Measurements from ENCODE around the gene SHISAL1. TPM values are rescaled to one million over a fixed set of nuclear protein-coding genes. Genes with fewer than 3 reads are reported as not detected.
A peak's percentile ranks its signal among the peaks of the same experiment; 100 is the strongest.

SHISAL1 gene
- total RNA-seq, 2 donors from 2014 or later = 0.42 to 0.95 TPM

DNA sequence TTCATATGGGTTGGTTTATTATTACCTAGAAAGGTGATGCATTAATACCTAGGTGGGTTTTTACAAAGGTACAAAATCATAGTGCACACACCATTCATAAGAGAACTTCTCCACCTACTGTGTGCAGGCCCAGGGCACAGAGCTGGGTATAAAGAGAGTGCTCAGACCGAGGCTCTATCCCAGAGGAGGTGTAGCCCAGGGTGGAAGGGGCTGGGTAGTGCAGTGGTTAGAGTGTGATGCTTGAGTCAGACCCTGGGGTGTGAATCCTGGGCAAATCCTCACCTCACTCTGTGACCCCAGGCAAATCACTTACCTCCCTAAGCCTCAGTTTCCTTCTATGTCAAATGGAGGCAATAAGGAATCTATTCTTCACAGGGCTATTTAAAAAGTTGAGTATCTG, 99.8 kb downstream of the SHISAL1 start:
- peaks cover 10% of the 10 kb centered on the region for H3K9me3 ChIP-seq (ENCODE audit: control insufficient read depth, low read length)
- H3K36me3 ChIP-seq (ENCODE audit: control insufficient read depth, insufficient read depth, low read length) = no peaks in the 10 kb centered on the region
- 100% methylated on average over 1 of the region's 1 CpG; no CpG with 5 or more reads in 1 of the 2 experiments for WGBS, 2 experiments (ENCODE audit: insufficient coverage in 1 of 2, insufficient read length in 1 of 2)
- peaks cover 4% of the 10 kb centered on the region for H3K27me3 Mint-ChIP-seq (ENCODE audit: insufficient read depth)
- H3K4me1 ChIP-seq (ENCODE audit: control insufficient read depth, insufficient read depth, low read length) = no peaks in the 10 kb centered on the region
- DNase-seq = peak; percentile 10
- H3K27ac Mint-ChIP-seq = no peak overlapping the region
- no peaks in the 10 kb centered on the region for H3K27me3 ChIP-seq (ENCODE audit: control insufficient read depth, insufficient read depth, low read length, poor library complexity, severe bottlenecking)
- H3K9ac ChIP-seq (ENCODE audit: extremely low read depth, low read length, poor library complexity, severe bottlenecking) = no peak overlapping the region
- TF ChIP-seq, protein P1, sequence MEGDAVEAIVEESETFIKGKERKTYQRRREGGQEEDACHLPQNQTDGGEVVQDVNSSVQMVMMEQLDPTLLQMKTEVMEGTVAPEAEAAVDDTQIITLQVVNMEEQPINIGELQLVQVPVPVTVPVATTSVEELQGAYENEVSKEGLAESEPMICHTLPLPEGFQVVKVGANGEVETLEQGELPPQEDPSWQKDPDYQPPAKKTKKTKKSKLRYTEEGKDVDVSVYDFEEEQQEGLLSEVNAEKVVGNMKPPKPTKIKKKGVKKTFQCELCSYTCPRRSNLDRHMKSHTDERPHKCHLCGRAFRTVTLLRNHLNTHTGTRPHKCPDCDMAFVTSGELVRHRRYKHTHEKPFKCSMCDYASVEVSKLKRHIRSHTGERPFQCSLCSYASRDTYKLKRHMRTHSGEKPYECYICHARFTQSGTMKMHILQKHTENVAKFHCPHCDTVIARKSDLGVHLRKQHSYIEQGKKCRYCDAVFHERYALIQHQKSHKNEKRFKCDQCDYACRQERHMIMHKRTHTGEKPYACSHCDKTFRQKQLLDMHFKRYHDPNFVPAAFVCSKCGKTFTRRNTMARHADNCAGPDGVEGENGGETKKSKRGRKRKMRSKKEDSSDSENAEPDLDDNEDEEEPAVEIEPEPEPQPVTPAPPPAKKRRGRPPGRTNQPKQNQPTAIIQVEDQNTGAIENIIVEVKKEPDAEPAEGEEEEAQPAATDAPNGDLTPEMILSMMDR (conservative IDR thresholded peaks at IDR 0.05) = no peak
- no peak overlapping the region for H3K4me3 ChIP-seq (ENCODE audit: low read length)
- H3K27ac ChIP-seq (ENCODE audit: low read depth, low read length) = no peak overlapping the region
- H3K4me3 Mint-ChIP-seq = no peak overlapping the region
- H3K4me1 Mint-ChIP-seq = no peaks in the 10 kb centered on the region
- peaks cover 8% of the 10 kb centered on the region for H3K9me3 Mint-ChIP-seq
- no peaks in the 10 kb centered on the region for H3K36me3 Mint-ChIP-seq (ENCODE audit: low read depth)

DNA sequence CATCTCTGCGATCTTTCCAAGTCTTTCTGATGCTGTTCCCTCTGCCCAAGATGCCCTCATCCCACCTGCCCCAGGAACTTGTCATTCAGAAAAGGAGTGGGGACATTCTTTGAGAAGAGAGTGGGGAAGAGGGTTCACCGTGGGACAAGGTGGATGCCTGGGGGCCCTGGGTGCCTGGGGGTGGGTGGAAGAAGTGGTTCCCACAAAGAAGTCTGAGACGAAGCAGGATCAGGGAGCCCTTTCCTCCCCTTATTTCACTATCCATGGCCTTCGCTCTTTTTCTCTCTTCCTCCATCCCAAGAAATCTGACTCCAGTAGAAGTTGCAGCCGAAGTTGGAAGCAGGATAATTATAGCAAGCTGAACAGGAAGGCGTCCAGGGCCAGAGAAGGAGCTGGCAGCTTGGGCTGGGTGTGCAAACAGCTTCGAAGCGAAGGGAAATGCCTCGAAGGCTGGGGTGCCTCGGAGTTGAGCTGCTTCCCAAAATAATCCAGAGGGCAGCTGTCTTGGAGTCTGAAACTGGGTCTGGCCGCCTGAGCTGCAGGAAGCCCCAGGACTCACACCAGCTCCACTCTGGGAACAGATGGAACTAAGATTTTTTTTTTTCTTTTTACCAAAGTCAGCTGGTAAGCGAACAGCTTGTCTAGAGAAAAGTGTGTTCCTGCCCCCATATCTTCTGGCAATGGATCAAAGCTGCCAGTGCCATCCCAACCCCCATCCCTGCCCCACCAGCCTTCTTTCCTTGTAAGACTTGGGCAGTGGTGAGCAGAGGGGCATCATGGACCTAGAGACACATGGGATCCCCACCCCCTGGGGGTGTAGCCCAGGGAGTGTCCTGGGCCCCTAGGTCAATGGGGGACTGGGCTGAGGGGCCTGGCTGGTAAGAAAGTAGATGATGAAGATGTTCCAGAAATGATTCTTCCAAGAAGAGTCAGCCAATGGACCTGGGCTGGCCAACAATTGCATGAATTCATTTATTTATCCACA, 100.5 kb downstream of the SHISAL1 start:
- H3K36me3 ChIP-seq (ENCODE audit: control insufficient read depth, insufficient read depth, low read length) = no peaks in the 10 kb centered on the region
- H3K9me3 ChIP-seq (ENCODE audit: control insufficient read depth, low read length) = peaks cover 10% of the 10 kb centered on the region
- peak; percentile 26 for DNase-seq
- 89 to 95% methylated on average over 6 to 12 of the region's 12 CpGs for WGBS, 2 experiments (ENCODE audit: insufficient coverage in 1 of 2, insufficient read length in 1 of 2)
- Mint-ChIP-seq H3K36me3 (ENCODE audit: low read depth) (no peaks in the 10 kb centered on the region), H3K27me3 (ENCODE audit: insufficient read depth) (peaks cover 4% of the 10 kb centered on the region), H3K27ac (no peak overlapping the region), H3K9me3 (peaks cover 8% of the 10 kb centered on the region), H3K4me3 (no peak overlapping the region), H3K4me1 (no peaks in the 10 kb centered on the region)
- no peak overlapping the region for H3K9ac ChIP-seq (ENCODE audit: extremely low read depth, low read length, poor library complexity, severe bottlenecking)
- no peaks in the 10 kb centered on the region for H3K27me3 ChIP-seq (ENCODE audit: control insufficient read depth, insufficient read depth, low read length, poor library complexity, severe bottlenecking)
- no peak overlapping the region for H3K27ac ChIP-seq (ENCODE audit: low read depth, low read length)
- H3K4me1 ChIP-seq (ENCODE audit: control insufficient read depth, insufficient read depth, low read length) = no peaks in the 10 kb centered on the region
- TF ChIP-seq, protein P1 (conservative IDR thresholded peaks at IDR 0.05) = no peak
- H3K4me3 ChIP-seq (ENCODE audit: low read length) = no peak overlapping the region

DNA sequence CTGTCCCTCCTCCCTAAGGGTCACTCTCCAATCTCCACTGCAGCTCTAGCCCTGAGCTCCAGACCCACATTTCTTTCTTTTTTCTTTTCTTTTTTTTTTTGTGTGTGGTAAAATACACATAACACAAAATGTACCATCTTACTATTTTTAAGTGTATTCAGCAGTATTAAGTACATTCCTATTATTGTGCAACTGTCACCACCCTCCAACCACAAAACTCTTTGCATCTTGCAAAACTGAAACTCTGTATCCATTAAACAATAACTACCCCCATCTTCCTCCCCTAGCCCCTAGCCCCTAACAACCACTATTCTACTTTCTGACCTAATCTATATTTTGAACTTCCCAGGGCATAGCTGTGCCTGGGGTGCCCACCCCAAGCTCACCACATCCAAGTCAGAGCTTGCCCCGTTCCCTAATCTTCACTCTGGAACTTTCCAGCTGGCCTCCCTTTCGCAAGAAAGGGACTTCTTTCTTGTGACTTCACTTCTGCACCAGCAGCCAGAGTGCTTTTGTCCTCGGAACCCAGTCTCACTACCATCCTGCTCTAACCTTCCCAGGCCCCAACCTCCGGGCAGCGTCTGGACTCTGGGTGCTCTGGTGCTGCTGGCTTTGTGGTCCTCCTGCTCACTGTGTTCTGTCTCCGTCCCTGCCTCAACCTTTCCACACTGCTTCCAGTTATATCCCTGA, 101.3 kb downstream of the SHISAL1 start:
- Histone ChIP-seq H3K27ac (ENCODE audit: low read depth, low read length) (no peak overlapping the region), H3K27me3 (ENCODE audit: control insufficient read depth, insufficient read depth, low read length, poor library complexity, severe bottlenecking) (no peaks in the 10 kb centered on the region), H3K4me1 (ENCODE audit: control insufficient read depth, insufficient read depth, low read length) (no peaks in the 10 kb centered on the region), H3K9me3 (ENCODE audit: control insufficient read depth, low read length) (peaks cover 10% of the 10 kb centered on the region), H3K4me3 (ENCODE audit: low read length) (no peak overlapping the region), H3K36me3 (ENCODE audit: control insufficient read depth, insufficient read depth, low read length) (no peaks in the 10 kb centered on the region), H3K9ac (ENCODE audit: extremely low read depth, low read length, poor library complexity, severe bottlenecking) (no peak overlapping the region)
- H3K27me3 Mint-ChIP-seq (ENCODE audit: insufficient read depth) = peaks cover 4% of the 10 kb centered on the region
- no peaks in the 10 kb centered on the region for H3K36me3 Mint-ChIP-seq (ENCODE audit: low read depth)
- TF ChIP-seq, protein P1 (conservative IDR thresholded peaks at IDR 0.05) = no peak
- peaks cover 8% of the 10 kb centered on the region for H3K9me3 Mint-ChIP-seq
- H3K27ac Mint-ChIP-seq = no peak overlapping the region
- no peaks in the 10 kb centered on the region for H3K4me1 Mint-ChIP-seq
- peak; percentile 23 for DNase-seq
- H3K4me3 Mint-ChIP-seq = no peak overlapping the region
- WGBS, 2 experiments (ENCODE audit: insufficient coverage in 1 of 2, insufficient read length in 1 of 2) = 92 to 93% methylated on average over 5 to 6 of the region's 6 CpGs

Data from endodermal cell (in vitro differentiated cells).